Testis (tissue), 3 donors: ENCODE measurements around the gene PPP6R1. TPM values are rescaled to one million over a fixed set of nuclear protein-coding genes. Genes with fewer than 3 reads are reported as not detected.

Experiments
- DNase-seq: peaks from one replicate; pipeline ENCODE4 v3.0.0-alpha.2; 2019
- H3K27ac ChIP-seq, 2 donors: fragments of 200-600 bp; sonication (generic); one replicate each; pipeline ENCODE4 v1.5.1; 2019
- H3K27me3 ChIP-seq: fragments of 200-600 bp; sonication (generic); one replicate; pipeline ENCODE4 v1.5.1; 2019
- H3K36me3 ChIP-seq: fragments of 200-600 bp; sonication (generic); one replicate; pipeline ENCODE4 v1.5.1; 2017; ENCODE audit warnings: low read depth; ENCODE audit errors: missing control alignments
- H3K4me1 ChIP-seq: fragments of 200-600 bp; sonication (generic); one replicate; pipeline ENCODE4 v1.5.1; 2019
- H3K4me3 ChIP-seq, 2 donors: fragments of 200-600 bp; sonication (generic); one replicate each; pipeline ENCODE4 v1.5.1; 2017 to 2019
- H3K9me3 ChIP-seq: fragments of 200-600 bp; sonication (generic); one replicate; pipeline ENCODE4 v1.5.1; 2017
- CTCF ChIP-seq, 3 experiments: fragments of 450-650 bp in 2 of 3; fragments of 200-600 bp in 1 of 3; sonication (generic) in 1 of 3; IDR thresholded peaks; one replicate each; pipeline ENCODE4 v1.5.1; 2016 to 2019; ENCODE audit warnings: antibody characterized with exemption in 3 of 3, mild to moderate bottlenecking in 2 of 3, moderate library complexity in 1 of 3
- POLR2A ChIP-seq: fragments of 450-650 bp; IDR thresholded peaks from one replicate; pipeline ENCODE4 v1.6.1; 2017; ENCODE audit warnings: antibody characterized with exemption, mild to moderate bottlenecking, moderate library complexity
- WGBS, 2 donors: methylation state at CpG; one replicate each; pipeline ENCODE4 v1.1.5; 2018; 5-methylcytosine and 5-hydroxymethylcytosine counted together
- intact Hi-C: fragments of 100-400 bp; cut with DNase I; formaldehyde crosslinking; loops from one replicate; pipeline ENCODE4 v1.15.1; 2023; ENCODE audit warnings: low total_unique reads
- polyA plus RNA-seq: library from polyadenylated mRNA; stranded (reverse); fragments of 350-450 nt; fragmentation: Illumina TruSeq; extraction: RNeasy Lipid Tissue Mini Kit (QIAGEN cat#74804); gene quantifications from one replicate; pipeline ENCODE4 v1.2.3, GENCODE V29; 2014; ENCODE audit warnings: low read depth, low replicate concordance; ENCODE audit not compliant: insufficient read depth
- total RNA-seq, 2 donors: library from RNA; depleted of rRNA; stranded (reverse); fragments of >200 nt; gene quantifications; one replicate each; pipeline ENCODE4 v1.2.3, GENCODE V29; 2016

Gene PPP6R1
- total and polyA plus RNA-seq, 3 donors from 2014 or later: 178 to 217 (median 179) TPM

- no peak overlapping the region for H3K4me3 ChIP-seq
- DNase-seq: no peak
- H3K9me3 ChIP-seq: no peaks in the 10 kb centered on the region
- H3K27ac ChIP-seq: no peak overlapping the region
- intact Hi-C loops: no loop called here
- TF ChIP-seq POLR2A: no peak
- TF ChIP-seq CTCF (IDR thresholded peaks at IDR 0.05): no peak
- H3K36me3 ChIP-seq: no peaks in the 10 kb centered on the region
- peaks cover 8% of the 10 kb centered on the region for H3K4me1 ChIP-seq
- no peaks in the 10 kb centered on the region for H3K27me3 ChIP-seq
- 84 to 89% methylated on average over 14 to 17 of the region's 17 CpGs for WGBS, 2 donors
Measured at GRCh38 chr19:55277494-55277893, 18.7 kb upstream of the PPP6R1 start.

- Histone ChIP-seq H3K4me1 (peaks cover 8% of the 10 kb centered on the region), H3K36me3 (no peaks in the 10 kb centered on the region), H3K27me3 (no peaks in the 10 kb centered on the region), H3K27ac (no peak overlapping the region), H3K4me3 (no peak overlapping the region), H3K9me3 (no peaks in the 10 kb centered on the region)
- 90 to 96% methylated on average over 10 to 15 of the region's 15 CpGs for WGBS, 2 donors
- intact Hi-C loops: no loop called here
- no peak for TF ChIP-seq CTCF (IDR thresholded peaks at IDR 0.05)
- TF ChIP-seq POLR2A: no peak
- no peak for DNase-seq
Measured at GRCh38 chr19:55276720-55277430, 18.1 kb upstream of the PPP6R1 start.

DNA sequence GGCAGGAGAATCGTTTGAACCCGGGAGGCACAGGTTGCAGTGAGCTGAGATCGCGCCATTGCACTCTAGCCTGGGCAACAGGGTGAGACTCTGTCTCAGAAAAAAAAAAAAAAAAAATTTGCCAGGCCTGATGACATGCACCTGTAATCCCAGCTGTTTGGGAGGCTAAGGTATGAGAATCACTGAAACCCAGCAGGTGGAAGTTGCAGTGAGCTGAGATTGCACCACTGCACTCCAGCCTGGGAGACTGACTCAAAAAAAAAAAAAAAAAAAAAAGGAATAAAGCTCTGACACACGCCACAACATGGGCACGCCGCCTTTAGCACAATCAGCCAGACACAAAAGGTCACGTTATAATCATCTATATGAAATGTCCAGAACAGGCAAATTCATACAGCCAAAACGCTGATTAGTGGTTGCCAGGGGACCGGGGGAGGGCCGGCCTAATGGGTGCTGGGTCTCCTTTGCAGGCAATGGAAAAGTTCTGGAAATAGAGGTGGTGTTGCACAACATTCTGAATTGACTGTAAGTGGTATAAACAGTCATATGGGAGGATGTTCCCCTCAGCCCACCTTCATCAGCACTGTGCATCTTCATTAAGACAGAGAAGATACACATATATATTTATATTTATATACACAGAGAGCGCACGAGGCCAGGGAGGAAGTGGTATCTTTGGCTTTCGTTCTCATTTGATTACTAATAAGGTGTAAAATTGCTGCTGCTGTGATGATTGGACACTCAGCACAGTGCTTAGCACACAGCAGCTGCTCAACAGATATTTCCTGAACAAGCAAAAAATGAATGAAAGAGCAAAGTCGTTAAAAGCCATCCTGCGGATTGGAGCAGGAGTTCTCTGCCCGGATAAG, 17.3 kb upstream of the PPP6R1 start:
- no peak for DNase-seq
- no peaks in the 10 kb centered on the region for H3K36me3 ChIP-seq
- H3K27ac ChIP-seq: no peak overlapping the region
- H3K4me1 ChIP-seq: peaks cover 8% of the 10 kb centered on the region
- TF ChIP-seq POLR2A (no peak), CTCF (IDR thresholded peaks at IDR 0.05) (no peak)
- H3K9me3 ChIP-seq: no peaks in the 10 kb centered on the region
- no peak overlapping the region for H3K4me3 ChIP-seq
- WGBS, 2 donors: 80 to 82% methylated on average over 17 of the region's 17 CpGs
- H3K27me3 ChIP-seq: no peaks in the 10 kb centered on the region
- intact Hi-C loops: no loop called here

DNA sequence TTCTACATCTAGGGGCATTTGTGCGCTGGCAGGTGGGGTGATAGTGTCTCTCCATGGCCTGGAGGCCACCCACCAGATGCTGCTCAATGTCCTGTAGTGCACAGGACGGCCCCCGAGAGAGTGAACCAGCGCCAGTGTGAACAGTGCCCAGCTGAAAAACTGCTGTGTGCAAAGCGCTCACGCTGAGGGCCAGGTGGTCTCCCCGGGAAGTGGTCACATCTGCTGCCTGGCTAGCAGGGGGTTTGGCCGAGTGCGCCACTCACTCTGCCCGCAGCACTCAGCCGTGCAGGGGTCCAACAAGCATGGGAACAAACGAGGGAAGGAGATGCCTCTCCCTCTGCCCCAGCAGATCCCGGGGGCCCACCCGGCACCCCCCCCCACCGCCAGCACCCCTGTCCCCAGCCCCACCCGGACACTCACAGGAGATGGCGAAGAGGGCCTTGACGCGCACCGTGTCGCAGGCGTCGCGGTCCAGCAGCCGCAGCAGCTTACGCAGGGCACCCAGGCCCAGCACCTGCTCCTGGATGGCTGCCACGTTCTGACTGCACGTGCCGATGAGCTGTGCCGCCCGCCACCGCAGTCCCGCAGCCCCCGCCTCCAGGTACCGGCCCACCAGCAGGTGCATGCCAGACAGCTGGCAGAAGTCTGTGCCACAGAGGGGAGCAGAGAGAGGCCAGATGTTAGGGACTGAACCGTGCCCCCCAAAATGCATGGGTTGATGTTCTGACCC, 15.3 kb upstream of the PPP6R1 start:
- no peak for DNase-seq
- Histone ChIP-seq H3K9me3 (no peaks in the 10 kb centered on the region), H3K27ac (no peak overlapping the region), H3K4me3 (no peak overlapping the region), H3K4me1 (peaks cover 3% of the 10 kb centered on the region), H3K27me3 (no peaks in the 10 kb centered on the region), H3K36me3 (no peaks in the 10 kb centered on the region)
- 94% methylated on average over 11 to 26 of the region's 36 CpGs for WGBS, 2 donors
- intact Hi-C loops: no loop called here
- TF ChIP-seq POLR2A (no peak), CTCF (IDR thresholded peaks at IDR 0.05) (no peak)
